KMS-11 (cell line): ENCODE data around the gene GNA12.

Experiments used
- H2AFZ ChIP-seq: fragments of 200-600 bp; sonication (generic); 2 replicates; pipeline ENCODE4 v1.6.1; 2016; ENCODE audit warnings: antibody characterized with exemption, mixed run types, low read depth
- H3K27ac ChIP-seq: fragments of 200-600 bp; sonication (generic); 2 replicates; pipeline ENCODE4 v1.6.1; 2016; ENCODE audit warnings: mild to moderate bottlenecking, mixed run types
- H3K27me3 ChIP-seq: fragments of 200-600 bp; sonication (generic); 2 replicates; pipeline ENCODE4 v1.6.1; 2017; ENCODE audit warnings: mild to moderate bottlenecking, low read depth, mixed run types, moderate library complexity; ENCODE audit not compliant: insufficient read depth
- H3K36me3 ChIP-seq: fragments of 200-600 bp; sonication (generic); 2 replicates; pipeline ENCODE4 v1.6.1; 2017; ENCODE audit warnings: mild to moderate bottlenecking, mixed run types; ENCODE audit not compliant: insufficient read depth
- H3K4me1 ChIP-seq: fragments of 200-600 bp; sonication (generic); 2 replicates; pipeline ENCODE4 v1.6.1; 2016; ENCODE audit warnings: mild to moderate bottlenecking, low read depth, mixed run types; ENCODE audit not compliant: poor library complexity, severe bottlenecking
- H3K4me2 ChIP-seq: fragments of 200-600 bp; sonication (generic); 2 replicates; pipeline ENCODE4 v1.7.0; 2016; ENCODE audit warnings: mild to moderate bottlenecking, mixed run types
- H3K4me3 ChIP-seq: fragments of 200-600 bp; sonication (generic); IDR thresholded peaks from 2 replicates; pipeline ENCODE4 v1.6.1; 2017; ENCODE audit warnings: low read depth, low read length, mixed read lengths; ENCODE audit not compliant: insufficient read depth
- H3K79me2 ChIP-seq: fragments of 200-600 bp; sonication (generic); 2 replicates; pipeline ENCODE4 v1.6.1; 2016; ENCODE audit warnings: low read depth, mixed run types; ENCODE audit not compliant: insufficient read depth
- H3K9ac ChIP-seq: fragments of 200-600 bp; sonication (generic); 2 replicates; pipeline ENCODE4 v1.6.1; 2016; ENCODE audit warnings: mild to moderate bottlenecking, mixed run types
- H4K20me1 ChIP-seq: fragments of 200-600 bp; sonication (generic); 2 replicates; pipeline ENCODE4 v1.6.1; 2016; ENCODE audit warnings: mild to moderate bottlenecking, mixed run types; ENCODE audit not compliant: insufficient read depth
- TF ChIP-seq, protein P1 (sequence below): fragments of 200-600 bp; sonication (generic); conservative IDR thresholded peaks from 2 replicates; pipeline ENCODE4 v1.6.1; 2017; ENCODE audit warnings: low read depth, mild to moderate bottlenecking, antibody characterized with exemption, low read length, moderate library complexity, mixed read lengths

GNA12 gene

GRCh38 chr7:2758673-2759616 lies 85.2 kb downstream of the GNA12 start:
- Histone ChIP-seq H3K4me1 (peaks cover 49% of the 10 kb centered on the region), H3K27me3 (no peaks in the 10 kb centered on the region), H3K36me3 (no peaks in the 10 kb centered on the region), H4K20me1 (no peaks in the 10 kb centered on the region), H3K27ac (peak overlapping the region; percentile 96), H3K79me2 (no peaks in the 10 kb centered on the region), H2AFZ (peak overlapping the region; percentile 16; the same call in 1 of the 2 replicates), H3K9ac (peak overlapping the region; percentile 80), H3K4me3 (no peak overlapping the region), H3K4me2 (peak overlapping the region; percentile 74)
- TF ChIP-seq, protein P1, sequence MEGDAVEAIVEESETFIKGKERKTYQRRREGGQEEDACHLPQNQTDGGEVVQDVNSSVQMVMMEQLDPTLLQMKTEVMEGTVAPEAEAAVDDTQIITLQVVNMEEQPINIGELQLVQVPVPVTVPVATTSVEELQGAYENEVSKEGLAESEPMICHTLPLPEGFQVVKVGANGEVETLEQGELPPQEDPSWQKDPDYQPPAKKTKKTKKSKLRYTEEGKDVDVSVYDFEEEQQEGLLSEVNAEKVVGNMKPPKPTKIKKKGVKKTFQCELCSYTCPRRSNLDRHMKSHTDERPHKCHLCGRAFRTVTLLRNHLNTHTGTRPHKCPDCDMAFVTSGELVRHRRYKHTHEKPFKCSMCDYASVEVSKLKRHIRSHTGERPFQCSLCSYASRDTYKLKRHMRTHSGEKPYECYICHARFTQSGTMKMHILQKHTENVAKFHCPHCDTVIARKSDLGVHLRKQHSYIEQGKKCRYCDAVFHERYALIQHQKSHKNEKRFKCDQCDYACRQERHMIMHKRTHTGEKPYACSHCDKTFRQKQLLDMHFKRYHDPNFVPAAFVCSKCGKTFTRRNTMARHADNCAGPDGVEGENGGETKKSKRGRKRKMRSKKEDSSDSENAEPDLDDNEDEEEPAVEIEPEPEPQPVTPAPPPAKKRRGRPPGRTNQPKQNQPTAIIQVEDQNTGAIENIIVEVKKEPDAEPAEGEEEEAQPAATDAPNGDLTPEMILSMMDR: no peak

DNA sequence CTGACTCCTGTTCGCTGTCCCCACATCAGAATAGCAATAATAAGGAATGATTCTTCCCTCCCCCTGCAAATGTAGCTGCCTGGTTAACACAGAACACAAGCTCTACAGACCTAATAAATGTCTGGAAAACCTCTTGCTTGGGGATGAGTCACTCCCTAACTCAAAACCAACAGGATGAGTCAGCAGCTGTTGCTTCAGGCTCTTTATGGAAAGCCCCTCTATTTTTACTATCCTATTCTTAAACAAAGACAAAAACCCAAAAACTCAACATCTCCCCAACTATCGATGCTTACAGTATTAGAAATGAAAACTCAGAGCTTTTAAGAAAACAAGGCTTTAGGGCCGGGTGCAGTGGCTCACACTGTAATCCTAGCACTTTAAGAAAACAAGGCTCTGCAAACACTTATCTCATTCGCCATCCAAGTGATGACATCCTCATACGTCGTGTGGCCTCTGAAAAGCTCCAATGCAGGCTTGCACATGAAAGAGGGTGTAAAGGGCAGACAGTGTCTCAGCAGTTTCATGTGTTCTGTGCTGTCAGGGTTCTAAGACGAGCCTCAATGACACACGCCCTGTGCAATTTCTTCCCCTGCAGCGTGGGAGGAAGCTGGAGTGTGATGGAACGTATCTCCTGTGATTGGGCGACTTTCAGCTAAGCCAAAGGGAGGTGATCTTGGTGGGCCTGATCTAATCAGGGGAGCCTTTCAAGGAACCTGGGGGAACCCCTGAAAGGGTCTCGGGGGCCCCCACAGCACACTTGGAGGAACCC lies 86.0 kb downstream of the GNA12 start:
- H2AFZ ChIP-seq: peak overlapping the region; percentile 16; the same call in 1 of the 2 replicates
- no peaks in the 10 kb centered on the region for H4K20me1 ChIP-seq
- peak overlapping the region; percentile 80 for H3K9ac ChIP-seq
- H3K4me1 ChIP-seq: peaks cover 49% of the 10 kb centered on the region
- H3K79me2 ChIP-seq: no peaks in the 10 kb centered on the region
- no peaks in the 10 kb centered on the region for H3K36me3 ChIP-seq
- H3K4me3 ChIP-seq: no peak overlapping the region
- TF ChIP-seq, protein P1: no peak
- H3K27me3 ChIP-seq: no peaks in the 10 kb centered on the region
- peak overlapping the region; percentile 96 for H3K27ac ChIP-seq
- H3K4me2 ChIP-seq: peak overlapping the region; percentile 74

DNA sequence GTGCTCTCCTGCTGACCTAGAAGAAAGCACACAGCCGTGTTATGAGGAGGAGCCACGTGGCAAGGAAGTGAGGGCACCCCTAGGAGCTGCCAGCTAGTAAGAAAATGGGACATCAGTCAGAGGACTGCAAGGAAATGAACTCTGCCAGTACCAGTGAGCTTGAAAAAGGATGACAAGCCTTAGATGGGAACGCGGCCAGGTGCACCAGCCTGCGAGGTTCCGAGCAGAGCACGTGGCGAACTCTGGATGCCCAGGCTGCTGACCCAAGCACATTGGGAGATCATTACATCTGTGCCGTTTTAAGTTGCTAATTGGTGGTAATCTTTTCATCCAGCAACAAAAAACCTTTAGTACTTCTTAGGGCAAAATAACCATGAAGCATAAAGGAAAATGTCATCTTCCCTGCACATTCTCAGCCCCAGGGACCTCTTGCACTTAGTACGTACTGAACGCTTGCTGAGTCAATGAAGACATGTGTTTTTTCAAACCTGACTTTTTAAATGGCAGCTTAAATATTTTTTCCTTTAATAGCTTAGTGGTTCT lies 86.7 kb downstream of the GNA12 start:
- Histone ChIP-seq H3K36me3 (no peaks in the 10 kb centered on the region), H3K27ac (peak overlapping the region; percentile 96), H3K79me2 (no peaks in the 10 kb centered on the region), H3K4me3 (no peak overlapping the region), H3K27me3 (no peaks in the 10 kb centered on the region), H2AFZ (peak overlapping the region; percentile 16), H3K4me1 (peaks cover 49% of the 10 kb centered on the region), H3K4me2 (peak overlapping the region; percentile 74), H4K20me1 (no peaks in the 10 kb centered on the region), H3K9ac (peak overlapping the region; percentile 80)
- TF ChIP-seq, protein P1: no peak

GRCh38 chr7:2755531-2755930 lies 88.6 kb downstream of the GNA12 start:
- Histone ChIP-seq H2AFZ (no peak overlapping the region), H3K79me2 (no peaks in the 10 kb centered on the region), H3K27me3 (no peaks in the 10 kb centered on the region), H3K36me3 (no peaks in the 10 kb centered on the region), H3K4me2 (no peak overlapping the region), H4K20me1 (no peaks in the 10 kb centered on the region), H3K27ac (no peak overlapping the region; the same call in 1 of the 2 replicates), H3K4me1 (peaks cover 45% of the 10 kb centered on the region), H3K4me3 (no peak overlapping the region), H3K9ac (no peak overlapping the region)
- TF ChIP-seq, protein P1: no peak
